ENCODE measurements around the gene CAPN7.

CAPN7 gene

DNA sequence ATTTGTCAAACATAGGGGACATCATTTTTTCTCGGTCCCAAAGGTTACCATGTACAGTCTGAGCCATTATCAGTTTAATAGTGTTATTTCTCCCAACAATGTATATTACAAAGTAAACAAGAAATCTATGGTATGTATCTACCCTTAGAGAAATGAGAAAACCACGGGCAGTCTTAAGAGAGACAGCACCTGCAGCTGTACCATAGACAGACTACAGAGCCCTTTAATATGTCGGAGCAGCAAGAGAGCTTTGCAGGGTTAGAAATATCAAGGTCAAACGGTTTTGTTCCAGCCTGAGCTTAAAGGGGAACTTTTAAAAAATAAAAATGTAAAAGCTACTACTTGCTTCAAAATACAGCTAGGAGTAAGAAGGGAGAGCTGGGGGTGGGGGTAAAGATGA, 73.2 kb downstream of the CAPN7 start:
- no peak for DNase-seq

DNA sequence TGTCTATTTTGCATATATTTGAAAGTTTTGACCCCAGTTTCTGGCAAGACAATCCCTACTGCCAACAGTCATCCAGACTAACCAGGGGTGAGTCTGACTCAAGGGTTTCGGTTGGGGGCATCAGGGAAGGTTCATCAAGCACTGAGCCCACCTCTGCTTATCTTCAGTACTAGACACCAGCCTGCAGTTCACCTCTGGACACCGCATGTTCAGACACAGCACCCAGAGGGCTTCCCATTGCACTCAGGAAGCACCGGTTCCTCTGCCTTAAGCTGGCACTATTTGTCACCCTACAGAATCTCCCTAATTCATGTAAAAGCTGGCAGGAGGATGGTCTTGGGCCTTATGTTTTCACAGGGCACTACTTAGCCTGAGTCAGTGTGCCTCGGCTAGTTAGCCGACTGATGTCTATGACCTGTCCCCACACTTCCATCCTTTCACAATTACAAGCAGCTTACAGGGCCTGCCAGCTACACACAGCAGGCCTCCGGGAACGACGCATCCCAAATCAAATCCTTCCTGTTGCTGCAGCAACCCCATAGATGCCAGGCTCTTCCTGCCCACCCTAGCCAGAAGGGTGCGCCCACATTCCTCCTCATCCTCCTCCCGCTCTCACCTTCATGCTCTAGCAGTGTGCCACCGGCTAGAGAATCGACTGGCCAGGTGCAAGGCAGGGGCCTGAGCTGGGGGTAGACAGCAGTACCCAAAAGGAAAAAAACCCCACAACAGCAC, 73.8 kb downstream of the CAPN7 start:
- no peak for DNase-seq

DNA sequence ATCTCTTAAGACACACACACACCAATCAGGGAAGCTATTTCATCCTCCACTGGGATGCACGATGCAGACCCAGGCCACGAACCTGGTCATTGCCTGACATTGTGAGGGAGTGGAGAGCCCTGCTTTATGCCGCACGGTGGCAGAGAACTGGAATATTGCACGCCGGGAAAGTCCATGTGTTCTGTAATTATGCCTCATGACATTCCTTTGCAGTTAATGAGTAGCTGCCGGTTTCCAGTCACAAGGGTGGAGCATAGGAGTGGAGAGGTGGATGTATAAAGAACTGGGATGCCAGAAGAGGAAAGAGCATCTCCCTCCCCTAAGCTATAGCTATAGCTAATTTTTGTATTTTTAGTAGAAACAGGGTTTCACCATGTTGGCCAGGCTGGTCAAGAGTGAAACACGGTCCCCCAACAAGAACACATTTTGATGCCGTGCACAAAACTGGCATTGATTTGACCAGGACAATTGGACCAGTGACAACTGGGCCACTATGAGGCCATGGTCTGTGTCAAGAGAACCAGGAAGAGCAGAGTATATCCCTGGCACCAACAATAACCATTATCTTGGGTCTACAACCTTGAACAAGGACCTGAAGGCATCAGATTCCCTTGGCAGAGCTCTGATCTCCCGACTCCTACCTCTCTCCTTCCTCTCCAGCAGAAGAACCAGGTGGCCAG, 74.9 kb downstream of the CAPN7 start:
- DNase-seq: no peak

DNA sequence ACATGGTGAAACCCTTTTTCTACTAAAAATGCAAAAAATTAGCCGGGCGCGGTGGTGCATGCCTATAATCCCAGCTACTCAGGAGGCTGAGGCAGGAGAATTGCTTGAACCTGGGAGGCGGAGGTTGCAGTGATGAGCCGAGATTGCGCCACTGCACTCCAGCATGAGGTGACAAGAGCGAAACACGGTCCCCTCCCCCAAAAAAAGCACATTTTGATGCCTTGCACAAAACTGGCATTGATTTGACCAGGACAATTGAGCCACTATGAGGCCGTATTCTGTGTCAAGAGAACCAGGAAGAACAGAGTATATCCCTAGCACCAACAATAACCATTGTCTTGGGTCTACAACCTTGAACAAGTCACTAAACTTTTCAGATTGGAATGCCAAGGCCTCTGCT, 75.8 kb downstream of the CAPN7 start:
- DNase-seq: no peak

DNA sequence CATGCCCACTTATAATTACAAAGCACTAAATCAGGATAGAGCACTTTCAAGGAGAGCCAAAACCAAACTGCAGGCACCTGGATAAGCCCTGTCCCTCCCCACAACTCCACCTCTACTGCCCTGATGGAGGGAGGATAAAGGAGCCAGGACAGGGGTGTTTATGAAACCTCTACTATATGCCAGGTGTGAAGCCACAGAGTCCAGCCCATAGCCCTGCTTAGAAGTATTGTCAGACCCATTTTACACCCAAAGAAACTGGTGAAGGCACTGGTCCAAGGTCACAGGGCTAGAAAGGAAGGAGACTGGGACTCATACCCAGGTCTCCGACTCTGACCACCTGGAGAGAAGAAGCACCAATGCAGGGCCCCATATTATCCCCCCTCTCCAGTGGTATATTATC, 77.7 kb downstream of the CAPN7 start:
- no peak for DNase-seq

DNA sequence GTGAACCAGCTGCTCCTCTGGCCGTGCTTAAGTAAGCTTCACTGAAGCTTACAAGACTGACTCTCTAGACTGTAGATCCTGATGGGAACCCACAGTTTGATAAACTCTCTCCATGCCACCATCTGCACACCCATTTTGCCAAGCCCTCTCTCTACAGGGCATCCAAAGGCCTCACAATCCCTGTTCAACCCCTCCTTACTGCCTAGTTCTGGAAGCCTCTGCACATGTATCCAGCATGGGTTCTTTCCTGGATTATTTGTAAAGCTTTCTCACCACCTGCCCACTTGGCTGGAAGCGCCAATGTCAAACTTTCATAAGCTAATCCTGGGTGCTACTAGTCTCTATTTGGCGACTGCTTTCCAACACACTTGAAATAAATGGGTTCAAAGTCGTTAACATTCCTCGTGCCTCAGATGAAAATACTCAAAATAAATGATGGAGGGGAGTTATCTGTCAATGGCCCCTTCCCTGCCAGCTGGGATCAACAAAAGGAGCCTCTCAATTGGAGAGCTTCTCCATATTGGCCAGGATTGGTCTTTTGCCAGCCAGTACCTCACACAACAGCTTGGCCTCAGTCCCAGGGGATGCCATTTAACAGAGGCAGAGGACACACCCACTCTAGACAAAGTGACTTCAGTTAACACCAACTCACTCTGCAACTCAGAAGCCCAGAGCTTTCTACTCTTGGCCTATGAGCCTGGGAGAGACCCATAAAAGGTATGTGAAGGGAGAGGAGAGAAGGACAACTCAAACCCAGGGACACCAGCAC, 78.3 kb downstream of the CAPN7 start:
- DNase-seq: peak; percentile 20

DNA sequence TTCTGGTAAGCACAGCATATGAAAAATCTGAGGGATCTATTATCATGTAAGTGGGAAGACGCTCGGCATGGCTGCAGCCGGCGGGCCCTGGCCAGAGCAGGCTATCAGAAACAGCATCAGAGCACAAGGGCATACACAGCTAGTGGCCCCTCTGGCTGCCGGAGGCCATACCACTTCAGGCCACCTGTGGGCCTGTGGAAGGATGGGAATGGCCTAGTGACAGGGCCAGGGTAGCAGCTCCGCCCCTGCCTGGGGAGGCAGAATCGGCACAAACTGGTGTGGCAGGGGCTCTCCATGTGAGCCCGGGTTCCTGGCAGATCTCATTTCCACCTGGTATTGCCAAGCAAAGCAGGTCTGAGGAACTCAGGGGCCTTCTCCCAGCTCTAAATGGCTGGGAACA, 80.0 kb downstream of the CAPN7 start:
- no peak for DNase-seq

DNA sequence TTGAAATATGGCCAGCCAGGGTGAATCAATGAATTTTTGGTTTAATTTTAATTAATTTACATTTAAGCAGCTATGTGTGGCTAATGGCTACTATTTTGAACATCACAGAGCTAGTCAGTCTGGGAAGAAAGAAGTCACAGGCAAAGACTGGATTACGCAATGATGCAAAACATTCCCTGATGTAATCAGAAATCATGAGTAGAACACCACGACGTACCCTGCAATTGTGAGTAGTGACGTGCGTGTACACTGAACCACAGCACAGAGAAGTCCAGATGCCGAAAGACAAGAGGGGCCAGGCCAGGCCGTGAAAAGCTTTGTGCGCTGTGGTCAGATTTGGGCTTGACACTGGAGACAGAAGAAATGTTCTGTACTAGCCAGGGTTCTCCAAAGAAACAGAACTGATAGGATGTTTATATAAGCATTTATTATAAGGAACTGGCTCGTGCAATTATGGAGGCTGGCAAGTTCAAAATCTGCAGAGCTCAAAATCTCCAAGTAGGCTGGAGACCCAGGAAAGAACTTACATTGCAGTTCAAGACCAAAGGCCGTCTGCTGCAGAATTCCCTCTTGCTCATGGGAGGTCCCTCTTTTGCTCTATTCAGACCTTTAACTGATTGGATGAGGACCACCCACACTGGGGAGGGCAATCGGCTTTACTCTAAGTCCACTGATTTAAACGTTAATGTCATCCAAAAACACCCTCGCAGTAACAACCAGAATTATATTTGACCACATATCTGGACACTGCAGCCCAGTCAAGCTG, 81.7 kb downstream of the CAPN7 start:
- peak; percentile 76 for DNase-seq

DNA sequence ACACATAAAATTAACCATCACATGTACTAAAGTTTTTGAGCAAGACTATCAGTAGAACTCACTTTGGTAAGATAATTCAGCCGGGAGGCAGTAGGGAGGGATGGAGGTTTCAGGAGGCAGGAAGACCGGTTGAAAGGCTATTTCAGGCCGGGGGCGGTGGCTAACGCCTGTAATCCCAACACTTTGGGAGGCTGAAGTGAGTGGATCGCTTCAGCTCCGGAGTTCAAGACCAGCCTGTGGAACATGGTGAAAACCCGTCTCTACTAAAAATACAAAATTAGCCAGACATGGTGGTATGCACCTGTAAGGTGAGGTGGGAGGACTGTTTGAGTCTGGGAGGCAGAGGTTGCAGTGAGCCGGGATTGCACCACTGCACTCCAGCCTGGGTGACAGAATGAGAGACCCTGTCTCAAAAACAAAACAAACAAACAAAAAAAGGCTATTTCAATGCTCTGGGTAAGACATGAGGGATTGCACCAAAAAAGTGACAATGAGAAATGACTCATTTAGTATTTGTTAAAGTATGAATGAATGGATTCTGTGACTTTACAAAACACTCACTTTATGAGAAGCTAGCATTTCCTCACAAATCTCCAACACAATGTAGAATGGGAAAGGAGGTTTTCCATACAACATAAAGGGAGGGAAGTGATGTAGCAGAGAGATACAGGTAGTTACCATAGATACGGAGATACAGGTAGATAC, 82.4 kb downstream of the CAPN7 start:
- DNase-seq: no peak

DNA sequence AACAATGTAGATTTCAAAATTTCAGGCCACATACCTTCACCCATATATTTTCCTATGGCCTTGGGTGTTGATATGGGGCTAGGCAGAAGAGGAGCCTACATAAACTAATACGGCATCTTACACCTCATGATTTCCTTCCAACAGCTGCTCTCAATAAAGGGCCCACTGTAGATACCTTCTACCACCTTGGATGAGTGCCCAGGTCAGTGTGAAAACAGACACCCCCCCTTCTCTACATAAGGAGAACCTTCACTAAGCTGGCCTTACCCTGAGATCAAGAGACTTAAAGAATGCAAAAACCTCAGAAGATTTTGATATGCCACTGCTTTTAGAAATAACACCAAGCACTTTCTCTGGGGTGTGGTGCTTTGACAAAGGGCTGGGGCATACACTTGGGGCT, 83.6 kb downstream of the CAPN7 start:
- no peak for DNase-seq

DNA sequence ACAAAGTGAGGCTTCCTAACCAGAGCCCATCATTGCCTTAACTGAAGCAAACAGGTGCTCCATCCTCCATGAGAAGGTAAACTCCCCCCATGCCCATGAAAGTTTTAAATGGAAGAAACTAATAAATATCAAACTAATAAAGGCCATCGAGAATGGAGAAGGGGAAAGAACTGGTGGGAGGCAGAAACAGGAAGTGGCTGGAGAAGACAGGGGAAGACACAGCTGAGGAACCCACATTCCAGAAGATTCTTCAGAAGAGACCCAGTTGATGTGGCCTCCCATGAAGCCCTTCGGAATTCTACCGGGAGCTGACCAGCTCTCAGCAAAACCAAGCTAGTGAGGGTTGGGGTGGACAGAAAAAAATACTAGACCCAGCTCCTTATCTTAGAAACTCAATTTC, 84.7 kb downstream of the CAPN7 start:
- DNase-seq: no peak

DNA sequence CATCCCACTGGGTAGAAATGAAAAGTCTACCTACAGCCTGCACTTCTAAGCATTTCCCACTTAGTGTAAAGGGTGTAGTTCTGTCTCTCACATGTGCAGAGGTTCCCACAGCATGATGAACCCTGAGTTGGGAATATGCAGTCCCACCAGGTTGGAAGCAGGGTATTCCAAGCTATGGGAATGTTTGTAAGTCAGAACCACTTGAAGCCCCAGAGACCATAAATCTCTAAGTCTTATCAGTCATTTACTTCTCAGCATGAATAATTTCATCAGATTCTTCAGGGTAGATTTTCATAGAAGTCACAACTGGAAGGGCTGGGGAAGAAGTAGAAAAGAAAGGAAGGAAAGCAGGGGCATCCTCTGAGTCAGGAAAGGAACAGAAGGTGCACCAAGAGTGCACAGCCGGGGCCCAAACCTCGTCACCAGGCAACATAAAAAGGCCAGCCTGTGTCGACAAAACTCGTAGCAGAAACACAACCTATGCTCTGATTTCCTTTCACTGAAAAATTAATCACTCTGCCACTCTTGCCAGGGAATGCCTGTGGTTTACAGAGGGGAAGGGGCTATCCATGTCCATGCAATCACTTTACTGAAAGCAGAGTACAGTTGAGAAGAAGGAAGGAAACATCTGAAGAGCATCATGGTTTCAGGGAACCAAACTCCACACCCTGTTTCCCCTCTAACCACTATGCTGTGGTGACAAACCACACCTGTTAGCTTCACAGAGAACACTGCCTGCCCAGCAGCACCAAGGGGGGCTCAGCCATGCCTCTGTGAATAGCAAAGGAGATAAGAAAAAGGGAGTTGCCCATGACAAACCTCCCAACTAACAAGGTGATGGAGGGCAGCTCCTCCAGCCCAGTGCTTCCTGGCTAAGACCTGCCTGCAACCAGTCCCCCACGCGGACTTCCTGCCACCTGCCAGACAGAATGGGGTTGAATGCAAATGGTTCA, 85.8 kb downstream of the CAPN7 start:
- DNase-seq: peak; percentile 16

DNA sequence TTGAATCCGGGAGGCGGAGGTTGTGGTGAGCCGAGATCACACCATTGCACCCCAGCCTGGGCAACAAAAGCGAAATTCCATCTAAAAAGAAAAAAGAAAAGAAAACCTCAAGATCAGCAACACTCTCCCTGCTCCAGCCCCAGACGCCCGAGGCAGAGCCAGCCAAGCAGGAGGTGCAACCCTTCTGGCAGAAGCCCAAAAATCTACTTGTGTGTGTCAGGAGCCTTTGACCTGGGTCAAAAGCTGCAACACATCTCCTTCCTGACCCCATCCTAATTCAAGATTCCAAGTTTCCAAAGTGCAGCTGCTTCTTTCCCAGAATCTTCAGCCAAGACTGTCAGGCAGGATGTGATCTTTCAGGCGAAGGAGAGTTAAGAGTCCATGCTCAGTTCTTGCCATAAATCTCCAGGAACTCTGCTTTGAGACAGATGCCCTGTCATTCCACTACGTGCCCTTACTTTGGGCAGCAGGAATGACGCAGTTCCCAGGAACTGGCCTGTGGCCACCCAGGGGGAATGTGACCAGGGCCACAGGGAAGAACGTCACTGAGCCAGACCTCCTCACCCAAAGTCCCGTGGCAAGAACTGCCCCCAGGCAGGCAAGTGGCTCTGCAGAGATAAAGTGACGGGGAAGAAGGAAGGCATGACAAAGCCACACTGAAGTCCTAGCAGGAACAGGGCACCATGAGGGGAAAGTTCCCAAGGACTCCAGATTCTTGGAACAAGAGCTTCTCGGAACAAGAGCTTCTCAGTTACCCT, 86.9 kb downstream of the CAPN7 start:
- DNase-seq: no peak

DNA sequence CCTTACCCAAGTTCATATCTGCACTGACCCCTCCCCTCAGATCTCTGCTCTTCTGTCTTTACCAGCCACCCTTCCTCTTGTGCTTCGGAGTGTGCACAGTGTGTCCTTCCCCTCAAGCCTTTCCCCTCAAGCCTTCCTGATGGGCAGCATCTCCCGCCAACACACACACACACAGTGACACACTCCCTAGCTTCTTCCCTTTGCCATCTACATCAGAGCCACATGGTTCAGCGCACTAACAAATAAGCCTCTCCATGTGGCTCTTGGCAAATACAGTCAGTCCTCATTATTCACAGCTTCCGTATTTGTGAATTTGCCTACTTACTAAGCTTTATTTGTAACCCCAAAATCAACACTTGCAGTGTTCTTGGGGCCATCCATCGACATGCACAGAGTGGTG, 88.9 kb downstream of the CAPN7 start:
- DNase-seq: no peak

DNA sequence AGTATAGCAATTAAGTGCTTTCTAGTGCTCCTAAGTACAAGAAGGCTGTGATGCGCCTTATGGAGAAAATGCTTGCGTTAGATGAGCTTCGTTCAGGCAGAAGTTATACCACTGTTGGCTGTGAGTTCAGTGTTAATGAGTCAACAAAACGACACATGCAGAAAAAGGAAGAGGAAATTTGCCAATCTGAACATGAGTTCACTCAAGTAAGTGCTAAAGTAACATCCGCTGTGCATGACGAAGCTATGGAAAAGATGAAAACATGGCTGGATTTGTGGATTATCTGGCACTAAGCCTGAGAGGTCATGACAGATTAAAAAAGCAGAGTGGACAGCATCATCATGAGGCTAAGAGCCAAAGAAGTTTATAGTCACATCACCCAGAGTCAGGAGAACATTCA, 89.5 kb downstream of the CAPN7 start:
- DNase-seq: peak; percentile 60

DNA sequence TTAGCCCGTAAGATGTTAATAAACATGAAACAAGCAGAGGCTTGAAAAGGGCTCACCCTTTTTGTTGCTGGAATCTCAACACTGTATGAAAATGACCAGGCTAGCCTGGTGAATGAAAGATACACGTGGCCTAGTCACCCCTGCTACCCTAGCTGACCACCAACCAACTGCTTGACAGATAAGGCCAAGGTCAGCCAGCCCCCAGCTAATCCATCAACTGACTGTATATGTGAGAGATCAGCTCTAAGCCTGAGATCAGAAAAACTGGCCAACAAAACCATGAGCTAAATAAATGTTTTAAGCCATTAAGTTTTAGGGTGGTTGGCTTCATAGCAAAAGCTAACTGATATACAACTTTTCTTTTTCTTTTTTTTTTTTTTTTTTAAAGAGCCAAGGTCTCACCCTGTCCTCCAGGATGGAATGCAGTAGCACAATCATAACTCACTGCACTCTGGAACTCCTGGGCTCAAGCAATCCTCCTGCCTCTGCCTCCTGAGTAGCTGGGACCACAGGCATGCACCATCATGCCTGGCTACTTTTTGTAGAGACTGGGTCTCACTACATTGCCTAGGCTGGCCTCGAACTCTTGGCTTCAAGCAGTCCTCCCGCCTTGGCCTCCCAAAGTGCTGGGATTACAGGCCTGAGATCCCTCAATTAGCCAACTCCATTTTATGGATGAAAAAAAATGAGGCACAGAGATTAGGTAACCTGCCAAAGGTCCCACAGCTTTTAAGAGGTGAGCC, 91.7 kb downstream of the CAPN7 start:
- no peak for DNase-seq

DNA sequence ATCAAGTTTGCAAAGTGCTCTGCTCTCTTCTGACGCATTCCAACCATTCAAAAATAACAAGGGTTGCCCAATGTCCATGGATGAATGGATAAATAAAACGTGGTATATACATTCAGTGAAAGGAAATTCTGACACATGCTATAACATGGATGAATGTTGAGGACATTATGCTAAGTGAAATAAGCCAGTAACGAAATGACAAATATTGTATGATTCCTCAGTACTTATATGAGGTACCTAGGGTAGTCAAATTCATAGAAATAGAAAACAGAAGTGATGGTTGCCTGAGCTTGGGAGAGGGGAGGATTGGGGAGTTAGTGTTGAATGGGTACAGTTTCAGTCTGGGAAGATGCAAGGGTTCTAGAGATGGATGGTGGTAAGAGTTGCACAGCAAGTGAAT, 92.5 kb downstream of the CAPN7 start:
- no peak for DNase-seq

DNA sequence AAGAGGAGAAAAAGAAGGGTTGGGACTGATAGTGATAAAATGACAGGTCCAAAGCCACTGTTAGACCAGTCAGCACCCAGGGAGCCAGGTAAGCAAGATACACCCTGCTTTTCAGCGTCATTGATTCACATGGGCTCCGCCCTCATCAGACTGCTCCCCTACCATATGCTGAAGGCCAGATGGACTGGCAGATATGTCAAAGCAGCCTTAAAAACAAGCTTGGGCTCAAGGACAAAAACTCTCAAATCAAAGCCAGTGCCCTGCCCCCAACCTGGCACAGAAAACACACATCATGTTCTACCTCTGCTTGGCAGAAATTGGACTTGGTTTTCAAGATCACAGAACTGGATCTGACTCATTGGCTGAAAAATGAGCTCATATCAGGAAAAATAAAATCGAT, 93.0 kb downstream of the CAPN7 start:
- no peak for DNase-seq

DNA sequence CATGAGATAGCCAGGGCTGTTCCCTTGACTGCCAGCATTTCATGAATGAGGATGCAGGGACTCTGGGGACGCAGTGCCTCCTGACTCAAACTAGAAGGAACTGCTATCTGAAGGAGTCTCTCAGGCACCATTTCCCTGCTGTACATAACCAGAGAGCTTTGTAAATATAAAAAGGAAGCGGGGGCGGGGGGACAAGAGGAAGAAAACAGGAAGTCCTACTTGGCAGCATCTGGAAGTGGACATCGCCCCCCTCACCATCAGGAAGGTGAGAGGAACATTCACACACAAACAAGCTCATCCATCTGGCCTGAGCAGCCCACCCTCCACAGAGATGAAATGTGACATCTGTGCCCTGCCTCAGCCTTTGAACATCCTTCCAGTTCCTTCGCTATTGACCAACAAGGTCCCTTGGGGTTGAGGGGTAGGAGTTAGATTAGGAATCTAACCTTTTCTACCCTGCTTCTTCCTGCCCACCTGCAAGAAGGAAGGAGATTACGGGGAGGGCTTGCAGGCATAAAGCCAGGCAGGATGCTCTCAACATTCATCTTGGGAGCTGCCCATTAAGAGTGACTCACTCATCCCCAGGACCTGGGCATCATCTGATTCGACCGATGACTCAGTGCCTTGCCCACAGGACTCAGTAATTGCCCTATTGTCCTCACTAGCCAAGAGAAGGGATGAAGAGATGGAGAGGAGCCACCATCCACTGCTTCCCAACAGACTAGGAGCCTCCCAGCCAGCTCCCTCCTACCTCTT, 94.5 kb downstream of the CAPN7 start:
- DNase-seq: peak; percentile 55
